Naive thymus-derived CD4-positive, alpha-beta T cell (primary cell): ENCODE data around the gene SYP. TPM values are rescaled to one million over a fixed set of nuclear protein-coding genes. Genes with fewer than 3 reads are reported as not detected.

Source experiments
- ATAC-seq: fragments of 150-1000 bp; cut with Tn5 transposase; 2 replicates; pipeline ENCODE4 v1.10.0; 2021; ENCODE audit warnings: mild to moderate bottlenecking, moderate library complexity
- CTCF ChIA-PET: fragments of 350-600 bp; sonication (Branson Sonifier 250); formaldehyde crosslinking; loops from one replicate; lab custom pipeline; 2021; ENCODE audit warnings: antibody characterized with exemption; lab: Charles Lee
- POLR2A ChIA-PET: fragments of 350-600 bp; sonication (Branson Sonifier 250); formaldehyde crosslinking; loops from one replicate; lab custom pipeline; 2021; ENCODE audit warnings: antibody characterized with exemption, inconsistent platforms; lab: Charles Lee
- DNase-seq, 9 donors: peaks; one replicate each; pipeline versions ENCODE4 v3.0.0 to v3.0.0-alpha.2; 2020 to 2022; ENCODE audit warnings: mixed read lengths in 1 of 9
- H3K27ac ChIP-seq: one replicate; pipeline ENCODE4 v1.7.0; 2013; ENCODE audit warnings: mild to moderate bottlenecking, low read depth, low read length, moderate library complexity
- H3K27me3 ChIP-seq, 2 donors: one replicate each; pipeline ENCODE4 v1.7.0; 2013; ENCODE audit warnings: low read length in 2 of 2, mild to moderate bottlenecking in 2 of 2, moderate library complexity in 2 of 2; ENCODE audit not compliant: control insufficient read depth in 2 of 2, insufficient read depth in 2 of 2
- H3K36me3 ChIP-seq, 3 experiments: 1 replicate in 2 of 3; 2 replicates in 1 of 3; pipeline ENCODE4 v1.7.0; 2013; ENCODE audit warnings: low read length in 3 of 3, mild to moderate bottlenecking in 3 of 3, moderate library complexity in 1 of 3; ENCODE audit not compliant: insufficient read depth in 3 of 3, control insufficient read depth in 2 of 3
- H3K4me1 ChIP-seq, 2 donors: one replicate each; pipeline ENCODE4 v1.7.0; 2013; ENCODE audit warnings: low read length in 2 of 2, mild to moderate bottlenecking in 2 of 2, moderate library complexity in 1 of 2; ENCODE audit not compliant: control insufficient read depth in 2 of 2, insufficient read depth in 2 of 2
- H3K4me3 ChIP-seq: 2 replicates; pipeline ENCODE4 v1.7.0; 2013; ENCODE audit warnings: mild to moderate bottlenecking, low read length
- H3K9me3 ChIP-seq, 3 experiments: 1 replicate in 2 of 3; 2 replicates in 1 of 3; pipeline ENCODE4 v1.7.0; 2013; ENCODE audit warnings: low read length in 3 of 3; ENCODE audit not compliant: control insufficient read depth in 2 of 3
- H3K27ac Mint-ChIP-seq, 9 donors: one replicate each; pipeline ENCODE4 v1.8.0; 2020 to 2022; ENCODE audit warnings: mixed read lengths in 9 of 9, mild to moderate bottlenecking in 8 of 9, moderate library complexity in 5 of 9, inconsistent platforms in 2 of 9
- H3K27me3 Mint-ChIP-seq, 5 donors: one replicate each; pipeline ENCODE4 v1.8.0; 2021 to 2022; ENCODE audit warnings: mixed read lengths in 5 of 5, mild to moderate bottlenecking in 1 of 5
- H3K36me3 Mint-ChIP-seq, 5 donors: one replicate each; pipeline ENCODE4 v1.8.0; 2020 to 2022; ENCODE audit warnings: mixed read lengths in 5 of 5, mild to moderate bottlenecking in 3 of 5, inconsistent platforms in 1 of 5
- H3K4me1 Mint-ChIP-seq, 7 donors: one replicate each; pipeline ENCODE4 v1.8.0; 2020 to 2022; ENCODE audit warnings: mixed read lengths in 7 of 7, mild to moderate bottlenecking in 3 of 7, inconsistent platforms in 1 of 7
- H3K4me3 Mint-ChIP-seq, 10 donors: one replicate each; pipeline ENCODE4 v1.8.0; 2020 to 2022; ENCODE audit warnings: mild to moderate bottlenecking in 10 of 10, mixed read lengths in 10 of 10, moderate library complexity in 6 of 10, inconsistent platforms in 2 of 10
- H3K9me3 Mint-ChIP-seq, 11 donors: one replicate each; pipeline ENCODE4 v1.8.0; 2020 to 2022; ENCODE audit warnings: mixed read lengths in 11 of 11, mild to moderate bottlenecking in 4 of 11, inconsistent platforms in 1 of 11, moderate library complexity in 1 of 11
- intact Hi-C, 2 donors: fragments of 100-400 bp; cut with micrococcal nuclease; formaldehyde crosslinking; loops; one replicate each; pipeline ENCODE4 v1.15.1; 2023
- polyA plus RNA-seq, 2 donors: library from polyadenylated mRNA; unstranded; fragments of 300-500 nt; fragmentation: Illumina TruSeq; gene quantifications; one replicate each; pipeline ENCODE4 v1.2.3, GENCODE V29; 2021
- total RNA-seq, 6 experiments: library from RNA in 5 of 6; stranded (reverse) in 5 of 6; gene quantifications; 1 replicate in 5 of 6; 2 replicates in 1 of 6; pipeline ENCODE4 v1.2.3 and lab custom pipeline; 2021 to 2026

SYP gene
- total and polyA plus RNA-seq, 7 experiments from 2014 or later = 0.26 to 2.2 (median 0.53) TPM

- ATAC-seq (peak; percentile 45), DNase-seq (peak; percentile 50 to 78 (median 62))
- intact Hi-C loops = loop anchor here in 1 of 2 donors (1.0 kb wide), 5 partner anchors 14 to 184 kb away; partner anchors contain the start of genes GPKOW and GRIPAP1
- Mint-ChIP-seq H3K9me3 (peaks cover 0 to 2% (median 0%) of the 10 kb centered on the region in 11 donors), H3K4me1 (peaks cover 0 to 32% (median 22%) of the 10 kb centered on the region in 7 donors), H3K4me3 (peak within 1 kb of the TSS; percentile 73 to 93 (median 82)), H3K27me3 (no peaks in the 10 kb centered on the region), H3K36me3 (peaks cover 0 to 7% (median 0%) of the 10 kb centered on the region in 5 donors), H3K27ac (peak within 1 kb of the TSS in 8 of 9 donors; percentile 25 to 84 (median 49))
- ChIA-PET POLR2A (no interaction called here), CTCF (interaction anchor here (0.8 to 1.0 kb wide), 2 partner anchors 19 to 384 kb away, joined by 3 to 4 read pairs; partner anchors contain the start of gene HDAC6)
- no peaks in the 10 kb centered on the region for H3K27me3 ChIP-seq
- peaks cover 0 to 14% (median 0%) of the 10 kb centered on the region in 3 experiments for H3K36me3 ChIP-seq
- peak within 1 kb of the TSS; percentile 69 for H3K27ac ChIP-seq
- H3K9me3 ChIP-seq = no peaks in the 10 kb centered on the region
- peak within 1 kb of the TSS; percentile 64 for H3K4me3 ChIP-seq
- H3K4me1 ChIP-seq = peaks cover 4 to 8% of the 10 kb centered on the region in 2 donors
Observed at GRCh38 chrX:49186125-49187027, 13.6 kb downstream of the SYP start, which contains the start of gene PRICKLE3. Gene PRICKLE3 (minus strand): TSS chrX:49186373. CDS start chrX:49186297, 76 bp downstream.

- peaks cover 4 to 8% of the 10 kb centered on the region in 2 donors for H3K4me1 ChIP-seq
- H3K9me3 ChIP-seq = no peaks in the 10 kb centered on the region
- ChIA-PET CTCF (interaction anchor here (0.6 kb wide), 1 partner anchor 47 kb away, joined by 5 read pairs; no protein-coding TSS in a partner anchor), POLR2A (interaction anchor here (0.7 to 0.9 kb wide), 3 partner anchors 26 to 145 kb away, joined by 3 to 4 read pairs (median 3); no protein-coding TSS in a partner anchor)
- Mint-ChIP-seq H3K27ac (peak overlapping the region; percentile 24 to 83 (median 49)), H3K9me3 (no peaks in the 10 kb centered on the region), H3K4me3 (peak overlapping the region; percentile 73 to 93 (median 82)), H3K36me3 (peaks cover 0 to 12% (median 6%) of the 10 kb centered on the region in 5 donors), H3K27me3 (no peaks in the 10 kb centered on the region), H3K4me1 (peaks cover 0 to 30% (median 12%) of the 10 kb centered on the region in 7 donors)
- H3K36me3 ChIP-seq = peaks cover 0 to 20% (median 0%) of the 10 kb centered on the region in 3 experiments
- H3K27me3 ChIP-seq = no peaks in the 10 kb centered on the region
- intact Hi-C loops = loop anchor here in 1 of 2 donors (1.0 kb wide), 1 partner anchor 17 kb away; no protein-coding TSS in a partner anchor
- peak overlapping the region; percentile 24 for H3K4me3 ChIP-seq
- peak in 2 of 9 donors; percentile 24 to 46 for DNase-seq
- H3K27ac ChIP-seq = peak overlapping the region; percentile 55
- ATAC-seq = peak; percentile 49
Observed at GRCh38 chrX:49184294-49185281, 15.4 kb downstream of the SYP start.

DNA sequence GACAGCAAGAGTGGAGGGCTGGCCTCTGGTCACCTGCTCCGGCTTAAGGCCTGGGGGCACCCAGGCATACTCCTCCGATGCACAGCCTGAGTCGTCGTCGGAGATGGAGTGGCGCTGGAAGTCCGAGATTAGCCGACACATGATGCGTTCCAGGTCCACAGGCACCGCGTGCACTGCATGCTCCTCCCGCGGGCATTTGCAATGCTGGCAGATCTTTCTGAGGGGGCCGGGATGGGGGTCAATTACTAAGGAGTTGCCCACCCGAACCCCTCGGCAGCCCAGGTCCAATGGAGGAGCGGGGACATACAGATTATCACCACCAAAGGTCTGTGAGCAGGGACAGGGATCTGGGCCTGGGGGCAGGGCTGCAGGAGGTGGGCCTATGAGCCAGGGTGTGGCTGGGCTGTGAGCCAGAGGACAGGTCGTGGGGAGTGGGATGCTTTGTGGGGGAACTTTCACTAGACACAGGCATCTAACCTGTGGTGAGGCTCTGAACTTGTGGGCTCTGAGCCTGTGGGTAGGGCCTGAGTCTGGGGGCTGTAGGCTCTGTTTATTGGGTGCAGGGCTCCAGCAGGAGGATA, 16.2 kb downstream of the SYP start:
- no peak for DNase-seq
- no peaks in the 10 kb centered on the region for H3K9me3 ChIP-seq
- peak overlapping the region in 6 of 10 donors; percentile 8 to 84 (median 78) for H3K4me3 Mint-ChIP-seq
- H3K4me1 ChIP-seq = peaks cover 4 to 8% of the 10 kb centered on the region in 2 donors
- H3K27me3 ChIP-seq = no peaks in the 10 kb centered on the region
- H3K36me3 ChIP-seq = peaks cover 0 to 28% (median 0%) of the 10 kb centered on the region in 3 experiments
- peak overlapping the region in 4 of 9 donors; percentile 12 to 70 (median 46) for H3K27ac Mint-ChIP-seq
- CTCF ChIA-PET = interaction anchor here (0.6 kb wide), 1 partner anchor 46 kb away, joined by 5 read pairs; no protein-coding TSS in a partner anchor
- peak overlapping the region; percentile 21 for H3K27ac ChIP-seq
- intact Hi-C loops = no loop called here
- H3K4me3 ChIP-seq = no peak overlapping the region
- H3K36me3 Mint-ChIP-seq = peaks cover 0 to 18% (median 9%) of the 10 kb centered on the region in 5 donors
- no peaks in the 10 kb centered on the region for H3K9me3 Mint-ChIP-seq
- no peaks in the 10 kb centered on the region for H3K27me3 Mint-ChIP-seq
- H3K4me1 Mint-ChIP-seq = peaks cover 0 to 27% (median 12%) of the 10 kb centered on the region in 7 donors
- POLR2A ChIA-PET = no interaction called here
- no peak for ATAC-seq

GRCh38 chrX:49179358-49179757, 20.6 kb downstream of the SYP start:
- Histone ChIP-seq H3K4me1 (peaks cover 0 to 2% of the 10 kb centered on the region in 2 donors), H3K4me3 (no peak overlapping the region), H3K27me3 (no peaks in the 10 kb centered on the region), H3K27ac (no peak overlapping the region), H3K9me3 (no peaks in the 10 kb centered on the region), H3K36me3 (peaks cover 0 to 58% (median 0%) of the 10 kb centered on the region in 3 experiments)
- peaks cover 0 to 32% (median 13%) of the 10 kb centered on the region in 5 donors for H3K36me3 Mint-ChIP-seq
- no peaks in the 10 kb centered on the region for H3K27me3 Mint-ChIP-seq
- intact Hi-C loops = loop anchor here in 1 of 2 donors (10.0 kb wide), 1 partner anchor 1525 kb away; the partner anchor contains the start of genes ELK1 and UXT
- no peak overlapping the region for H3K4me3 Mint-ChIP-seq
- DNase-seq (no peak), ATAC-seq (no peak)
- CTCF ChIA-PET = interaction anchor here (0.9 to 1.0 kb wide), 2 partner anchors 12 to 21 kb away, joined by 3 read pairs; no protein-coding TSS in a partner anchor
- H3K27ac Mint-ChIP-seq = peak overlapping the region in 2 of 9 donors; percentile 32 to 54
- H3K4me1 Mint-ChIP-seq = peaks cover 0 to 32% (median 7%) of the 10 kb centered on the region in 7 donors
- POLR2A ChIA-PET = no interaction called here
- peaks cover 0 to 3% (median 0%) of the 10 kb centered on the region in 11 donors for H3K9me3 Mint-ChIP-seq

GRCh38 chrX:49178537-49178936, 21.5 kb downstream of the SYP start:
- DNase-seq = no peak
- H3K4me3 Mint-ChIP-seq = no peak overlapping the region
- POLR2A ChIA-PET = no interaction called here

More at GRCh38 chrX:49178537-49178936, 21.5 kb downstream of the SYP start:
- Histone ChIP-seq H3K4me3 (no peak overlapping the region), H3K27ac (no peak overlapping the region), H3K9me3 (no peaks in the 10 kb centered on the region), H3K4me1 (no peaks in the 10 kb centered on the region), H3K27me3 (no peaks in the 10 kb centered on the region), H3K36me3 (peaks cover 0 to 60% (median 0%) of the 10 kb centered on the region in 3 experiments)
- peaks cover 0 to 30% (median 5%) of the 10 kb centered on the region in 7 donors for H3K4me1 Mint-ChIP-seq
- H3K36me3 Mint-ChIP-seq = peaks cover 0 to 32% (median 13%) of the 10 kb centered on the region in 5 donors
- peaks cover 0 to 3% (median 0%) of the 10 kb centered on the region in 11 donors for H3K9me3 Mint-ChIP-seq
- CTCF ChIA-PET = interaction anchor here (1.0 kb wide), 1 partner anchor 12 kb away, joined by 3 read pairs; no protein-coding TSS in a partner anchor
- no peak overlapping the region for H3K27ac Mint-ChIP-seq
- ATAC-seq = no peak
- intact Hi-C loops = loop anchor here in 1 of 2 donors (10.0 kb wide), 1 partner anchor 1524 kb away; the partner anchor contains the start of genes ELK1 and UXT
- H3K27me3 Mint-ChIP-seq = no peaks in the 10 kb centered on the region
